PC-3 (cell line): ENCODE measurements around the gene PRRC1. TPM values are rescaled to one million over a fixed set of nuclear protein-coding genes. Genes with fewer than 3 reads are reported as not detected.

ENCODE experiments used
- ATAC-seq: fragments of 200-7000 bp; cut with Tn5 transposase; 2 replicates; pipeline ENCODE4 v1.9.1; 2020; ENCODE audit warnings: mild to moderate bottlenecking, moderate library complexity
- BruUV-seq: library from RNA; stranded (reverse); fragments of 400-500 nt; replicated peaks from 2 replicates; lab custom pipeline; 2021; lab: Mats Ljungman, UMichigan
- CTCF ChIA-PET: fragments of 300-600 bp; sonication (Branson Sonifier 250); formaldehyde crosslinking; loops from one replicate; lab custom pipeline; 2022; ENCODE audit warnings: antibody characterized with exemption; lab: Charles Lee
- POLR2A ChIA-PET: fragments of 300-600 bp; sonication (Branson Sonifier 250); formaldehyde crosslinking; loops from one replicate; lab custom pipeline; 2022; ENCODE audit warnings: antibody characterized with exemption; ENCODE audit not compliant: unreplicated experiment; lab: Charles Lee
- DNase-seq: peaks from one replicate; pipeline ENCODE4 v3.0.0-alpha.2; 2015
- H2AFZ ChIP-seq: fragments of 300-600 bp; sonication (generic); 2 replicates; pipeline ENCODE4 v1.6.0; 2016; ENCODE audit warnings: antibody characterized with exemption, low read length
- H3F3A ChIP-seq: fragments of 300-600 bp; sonication (generic); one replicate; pipeline ENCODE4 v1.6.0; 2017; ENCODE audit warnings: antibody characterized with exemption, low read length, control low read depth, mild to moderate bottlenecking; ENCODE audit not compliant: unreplicated experiment
- H3K27ac ChIP-seq: fragments of 300-600 bp; sonication (generic); 2 replicates; pipeline ENCODE4 v1.5.1; 2016; ENCODE audit warnings: mild to moderate bottlenecking, low read length
- H3K27me3 ChIP-seq: fragments of 300-600 bp; sonication (generic); 2 replicates; pipeline ENCODE4 v1.6.1; 2016; ENCODE audit warnings: low read length, mixed read lengths
- H3K36me3 ChIP-seq: fragments of 300-600 bp; sonication (generic); 2 replicates; pipeline ENCODE4 v1.6.1; 2016; ENCODE audit warnings: low read depth, mixed run types, low read length, mixed read lengths
- H3K4me1 ChIP-seq: fragments of 300-600 bp; sonication (generic); 2 replicates; pipeline ENCODE4 v1.5.1; 2016; ENCODE audit warnings: low read length; ENCODE audit not compliant: insufficient read depth
- H3K4me2 ChIP-seq: fragments of 300-600 bp; sonication (generic); 2 replicates; pipeline ENCODE4 v1.6.0; 2016; ENCODE audit warnings: low read length
- H3K4me3 ChIP-seq: fragments of 300-600 bp; sonication (generic); 2 replicates; pipeline ENCODE4 v1.5.1; 2016; ENCODE audit warnings: mild to moderate bottlenecking, low read length, mixed read lengths
- H3K79me2 ChIP-seq: fragments of 300-600 bp; sonication (generic); 2 replicates; pipeline ENCODE4 v1.6.1; 2017; ENCODE audit warnings: low read length, mixed read lengths
- H3K9ac ChIP-seq: fragments of 300-600 bp; sonication (generic); 2 replicates; pipeline ENCODE4 v1.6.0; 2016; ENCODE audit warnings: mild to moderate bottlenecking, low read length
- H3K9me2 ChIP-seq: fragments of 300-600 bp; sonication (generic); replicated peaks from 2 replicates; pipeline ENCODE4 v1.6.1; 2016; ENCODE audit warnings: mixed run types, low read length, mixed read lengths
- H3K9me3 ChIP-seq: fragments of 300-600 bp; sonication (generic); 2 replicates; pipeline ENCODE4 v1.6.1; 2016; ENCODE audit warnings: low read length, mixed read lengths
- H4K20me1 ChIP-seq: fragments of 300-600 bp; sonication (generic); 2 replicates; pipeline ENCODE4 v1.6.1; 2016; ENCODE audit warnings: low read length, mixed read lengths
- CTCF ChIP-seq: fragments of 300-600 bp; sonication (generic); conservative IDR thresholded peaks from 2 replicates; pipeline ENCODE4 v1.5.1; 2017; ENCODE audit warnings: antibody characterized with exemption, low read depth, mild to moderate bottlenecking, low read length
- EZH2 ChIP-seq: fragments of 300-600 bp; sonication (generic); IDR thresholded peaks from one replicate; pipeline ENCODE4 v1.6.1; 2017; ENCODE audit warnings: antibody characterized with exemption, mild to moderate bottlenecking, low read length; ENCODE audit not compliant: unreplicated experiment
- EZH2phosphoT487 ChIP-seq: fragments of 300-600 bp; sonication (generic); IDR thresholded peaks from 2 replicates; pipeline ENCODE4 v1.6.1; 2018; ENCODE audit warnings: mild to moderate bottlenecking, antibody characterized with exemption, low read length, borderline replicate concordance
- intact Hi-C: fragments of 100-400 bp; cut with micrococcal nuclease; formaldehyde crosslinking; loops from 2 replicates; pipeline ENCODE4 v1.9.0; 2023
- total RNA-seq: library from RNA; depleted of rRNA; stranded (reverse); fragments of >200 nt; gene quantifications from 2 replicates; pipeline ENCODE4 v1.2.3, GENCODE V29; 2014

The PRRC1 gene
- total RNA-seq, 1 experiment from 2014 or later = 56.4 TPM

- peaks cover 21% of the 10 kb centered on the region for H3K4me1 ChIP-seq
- ATAC-seq (no peak), DNase-seq (no peak)
- H3K36me3 ChIP-seq = peaks cover 34% of the 10 kb centered on the region
- no peaks in the 10 kb centered on the region for H3K9me3 ChIP-seq
- H3F3A ChIP-seq = peaks cover under 1% of the 10 kb centered on the region
- H3K27me3 ChIP-seq = no peaks in the 10 kb centered on the region
- ChIA-PET CTCF (no interaction called here), POLR2A (no interaction called here)
- BruUV-seq = no TSS peak
- peaks cover 6% of the 10 kb centered on the region for H3K79me2 ChIP-seq
- no peak overlapping the region for H2AFZ ChIP-seq
- TF ChIP-seq EZH2 (no peak), CTCF (no peak), EZH2phosphoT487 (no peak)
- H3K9ac ChIP-seq = no peak overlapping the region
- no peak overlapping the region for H3K4me3 ChIP-seq
- intact Hi-C loops = no loop called here
- no peaks in the 10 kb centered on the region for H3K9me2 ChIP-seq
- no peaks in the 10 kb centered on the region for H4K20me1 ChIP-seq
- H3K4me2 ChIP-seq = no peak overlapping the region
- H3K27ac ChIP-seq = no peak overlapping the region
Observed at GRCh38 chr5:127550652-127551409, 33.4 kb downstream of the PRRC1 start.

DNA sequence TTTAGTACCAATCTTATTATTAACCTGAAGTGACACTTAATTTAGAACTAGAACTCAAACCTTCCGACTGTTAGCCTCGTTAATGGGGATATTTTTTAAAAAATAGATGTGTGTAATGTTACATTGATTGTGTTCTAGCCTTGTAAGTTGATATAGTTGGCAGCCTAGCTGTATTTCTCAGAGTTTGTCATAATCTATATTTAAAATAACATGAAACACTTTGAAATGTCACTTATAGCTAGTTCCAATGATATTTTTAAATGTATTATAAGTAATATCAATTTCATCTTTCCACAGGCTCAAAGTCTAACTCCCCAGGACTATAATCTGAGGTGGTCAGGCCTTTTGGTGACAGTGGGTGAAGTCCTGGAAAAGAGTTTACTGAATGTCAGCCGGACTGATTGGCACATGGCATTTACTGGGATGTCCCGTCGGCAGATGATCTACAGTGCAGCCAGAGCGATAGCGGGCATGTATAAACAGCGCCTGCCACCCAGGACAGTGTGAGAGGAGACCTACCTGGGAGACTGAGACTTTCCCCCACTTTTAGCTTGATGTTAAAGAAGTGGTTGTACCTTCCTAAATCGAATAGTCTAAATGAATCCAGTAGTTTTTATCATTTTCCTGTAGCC, 34.1 kb downstream of the PRRC1 start:
- POLR2A ChIA-PET = no interaction called here
- H3K79me2 ChIP-seq = no peaks in the 10 kb centered on the region
- CTCF ChIA-PET = no interaction called here

More for the DNA sequence above, 34.1 kb downstream of the PRRC1 start:
- Histone ChIP-seq H4K20me1 (no peaks in the 10 kb centered on the region), H3K4me1 (peaks cover 27% of the 10 kb centered on the region), H2AFZ (no peak overlapping the region), H3K36me3 (peaks cover 34% of the 10 kb centered on the region), H3K9ac (no peak overlapping the region), H3K4me2 (no peak overlapping the region), H3K9me2 (no peaks in the 10 kb centered on the region), H3K9me3 (no peaks in the 10 kb centered on the region), H3F3A (peaks cover 8% of the 10 kb centered on the region), H3K27me3 (no peaks in the 10 kb centered on the region), H3K4me3 (no peak overlapping the region), H3K27ac (no peak overlapping the region)
- ATAC-seq (no peak), DNase-seq (no peak)
- intact Hi-C loops = no loop called here
- no TSS peak for BruUV-seq
- no peak for TF ChIP-seq EZH2phosphoT487
- TF ChIP-seq EZH2 = no peak
- no peak for TF ChIP-seq CTCF
